ENCODE results near the gene DMWD. TPM values are rescaled to one million over a fixed set of nuclear protein-coding genes. Genes with fewer than 3 reads are reported as not detected.

Gene DMWD
- total and polyA plus RNA-seq, 2 of the 13 experiments (the other 11 are each of a cell fraction or from before 2014, with no cell fraction given) = 10.3 to 14.9 TPM

GRCh38 chr19:45765702-45766295, 26.8 kb downstream of the DMWD start (continued):
- TF ChIP-seq SRSF4 (IDR thresholded peaks at IDR 0.05; ENCODE audit: low read depth, low read length, poor library complexity, severe bottlenecking) = peak; percentile 48
- no peak for TF ChIP-seq ZNF235 (CRISPR knock-in tag; IDR thresholded peaks at IDR 0.05; ENCODE audit: borderline replicate concordance)
- TF ChIP-seq ZNF644 (CRISPR knock-in tag; IDR thresholded peaks at IDR 0.05; ENCODE audit: low read depth) = no peak
- TF ChIP-seq NCOA1 (CRISPR knock-in tag; IDR thresholded peaks at IDR 0.05) = no peak
- TF ChIP-seq TAF1 (CRISPR knock-in tag; IDR thresholded peaks at IDR 0.05) = no peak
- TF ChIP-seq KDM2A (CRISPR knock-in tag; IDR thresholded peaks at IDR 0.05; ENCODE audit: borderline replicate concordance, low read depth) = no peak
- no peak for TF ChIP-seq ZFP36L1 (CRISPR knock-in tag; IDR thresholded peaks at IDR 0.05)
- TF ChIP-seq ZNF337 (CRISPR knock-in tag; IDR thresholded peaks at IDR 0.05; ENCODE audit: borderline replicate concordance, low read depth) = no peak
- no peak for TF ChIP-seq PCBP2 (optimal IDR thresholded peaks at IDR 0.05; ENCODE audit: low read depth, low read length, poor library complexity, severe bottlenecking)
- no peak for TF ChIP-seq THAP7 (CRISPR knock-in tag; IDR thresholded peaks at IDR 0.05)
- TF ChIP-seq KLF16 (CRISPR knock-in tag; IDR thresholded peaks at IDR 0.05) = no peak
- no peak for TF ChIP-seq ZNF251 (CRISPR knock-in tag; IDR thresholded peaks at IDR 0.05)
- TF ChIP-seq TRIM22 (IDR thresholded peaks at IDR 0.05) = no peak
- no peak for TF ChIP-seq STAG1 (CRISPR knock-in tag; IDR thresholded peaks at IDR 0.05)
- peak in 1 of 2 experiments; percentile 11; a peak in 2 of 4 replicates for TF ChIP-seq POLR2A (IDR thresholded peaks at IDR 0.05; ENCODE audit: insufficient read depth in 1 of 2, low read depth in 2 of 2, low read length in 2 of 2)
- TF ChIP-seq FOXA1 (IDR thresholded peaks at IDR 0.05) = no peak
- TF ChIP-seq FOXA1 (CRISPR knock-in tag; IDR thresholded peaks at IDR 0.05) = no peak
- TF ChIP-seq AGO2 (optimal IDR thresholded peaks at IDR 0.05; ENCODE audit: low read depth, low read length) = peak; percentile 88
- no peak for TF ChIP-seq AHR (CRISPR knock-in tag; IDR thresholded peaks at IDR 0.05)
